Renal cortex interstitium (tissue), 15 donors: Measurements from ENCODE around the gene PHEX. TPM values are rescaled to one million over a fixed set of nuclear protein-coding genes. Genes with fewer than 3 reads are reported as not detected.
A peak's percentile ranks its signal among the peaks of the same experiment; 100 is the strongest.

Experiments used
- DNase-seq, 11 donors: peaks; one replicate each; pipeline ENCODE4 v3.0.0-alpha.2; 2013; ENCODE audit warnings: low read depth in 9 of 11, low spot score in 4 of 11; ENCODE audit errors: extremely low read depth in 1 of 11
- long read RNA-seq, 16 experiments: transcript quantifications; one replicate each; lab custom pipeline, GENCODE V29; 2026
- polyA plus RNA-seq, 3 donors: library from polyadenylated mRNA; unstranded; fragments of 120-200 nt; gene quantifications; one replicate each; pipeline ENCODE4 v1.2.1, GENCODE V29; 2013; ENCODE audit not compliant: insufficient read length in 3 of 3

The PHEX gene
- under 1 TPM; 0.23 to 0.54 (median 0.48) TPM for polyA plus RNA-seq
- long read RNA-seq, donor 1: 0 reads
- long read RNA-seq, donor 2: 0 reads
- long read RNA-seq, donor 3: 0 reads
- long read RNA-seq, donor 4: 0 reads
- long read RNA-seq, donor 5: 0 reads
- long read RNA-seq, donor 6: 0 reads
- long read RNA-seq, donor 7: 0 reads
- long read RNA-seq, donor 8: 0 reads
- long read RNA-seq, donor 9: 0 reads
- long read RNA-seq, donor 10: 0 reads
- long read RNA-seq, donor 11: 0 reads
- long read RNA-seq, donor 12: 0 reads
- long read RNA-seq, donor 13: 0 reads
- long read RNA-seq, donor 14: 0 reads
- long read RNA-seq, donor 15: 0 reads
- long read RNA-seq, donor 16: 0 reads

DNA sequence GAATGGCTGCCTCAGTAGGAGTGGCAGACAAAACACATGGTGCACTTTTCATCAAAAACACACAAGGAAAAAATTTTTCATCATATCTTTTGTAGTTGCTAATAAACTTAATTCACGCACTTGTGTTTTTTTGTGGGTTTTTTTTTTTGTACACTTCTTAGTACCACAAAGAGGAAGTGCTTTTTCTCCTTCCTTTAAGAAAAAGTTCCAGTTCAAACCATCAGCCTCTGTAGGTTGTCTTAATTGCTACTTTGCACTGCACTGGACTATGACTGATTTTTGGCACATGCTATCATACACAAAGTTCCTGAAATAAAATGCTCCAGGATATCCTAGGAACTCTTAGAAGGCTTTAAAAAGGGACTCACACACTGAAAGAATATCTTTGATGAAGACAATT, at the start of gene PHEX:
TSS of gene PHEX (plus strand) at position 242 of the 400 bp plus-strand sequence. CDS start 681 bp downstream, outside the sequence.
- DNase-seq: no peak

DNA sequence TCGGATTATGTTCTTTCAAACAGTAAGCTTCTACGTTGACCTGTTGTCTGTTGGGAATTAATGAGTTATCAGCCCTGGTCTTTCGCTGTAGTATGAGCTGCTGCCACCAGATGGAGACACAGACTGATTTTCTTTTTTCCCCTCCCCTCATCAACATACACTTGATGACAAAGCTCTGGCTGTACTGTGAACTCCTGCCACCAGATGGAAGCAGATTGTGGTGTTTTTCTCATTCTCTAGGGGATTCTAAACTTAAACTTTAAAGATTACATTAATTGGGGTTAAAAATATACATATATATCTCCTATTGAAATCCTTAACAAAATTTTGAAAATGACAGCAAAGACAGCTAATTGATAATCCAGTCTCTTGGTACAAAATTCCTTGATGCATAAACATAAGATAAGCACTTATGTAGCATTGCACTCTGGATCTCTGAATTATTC, 46.8 kb upstream of the PHEX start:
- DNase-seq: peak; percentile 26 to 72 (median 58)

DNA sequence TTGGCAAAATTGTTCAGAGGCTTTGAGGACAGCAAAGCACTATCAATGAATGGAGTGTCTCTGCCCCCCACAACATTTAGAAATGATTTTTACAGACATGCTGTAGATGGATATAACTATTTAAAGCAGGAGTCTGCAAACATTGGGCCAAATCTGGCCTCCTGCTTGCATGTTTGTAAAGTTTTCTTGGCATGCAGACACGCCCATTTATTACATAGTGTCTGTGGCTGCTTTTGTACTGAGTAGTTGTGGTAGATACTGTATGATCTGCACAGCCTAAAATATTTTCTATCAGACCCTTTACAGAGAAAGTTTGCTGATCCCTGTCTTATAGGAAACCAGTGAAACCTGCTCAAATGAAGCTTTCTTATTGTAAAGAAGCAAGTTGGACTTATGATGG, 45.5 kb upstream of the PHEX start:
- no peak for DNase-seq

DNA sequence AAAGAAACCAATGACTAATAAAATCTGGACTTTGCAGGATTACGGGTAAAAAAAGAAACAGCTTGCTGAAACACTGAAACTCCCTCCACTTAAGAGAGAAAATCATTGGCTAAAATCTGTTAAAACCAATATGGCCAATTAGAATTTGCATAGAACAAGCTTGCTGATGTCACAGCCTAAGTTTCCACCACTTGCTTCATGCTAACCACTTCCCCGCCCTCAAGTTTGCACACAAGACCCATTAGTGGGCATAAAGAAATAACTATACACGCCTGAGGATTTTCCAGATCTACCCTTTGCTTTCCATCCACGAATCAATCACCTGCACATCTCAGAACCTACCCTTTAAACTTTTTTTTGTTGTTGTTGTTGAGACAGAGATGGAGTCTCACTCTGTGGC, 42.7 kb upstream of the PHEX start:
- no peak for DNase-seq

DNA sequence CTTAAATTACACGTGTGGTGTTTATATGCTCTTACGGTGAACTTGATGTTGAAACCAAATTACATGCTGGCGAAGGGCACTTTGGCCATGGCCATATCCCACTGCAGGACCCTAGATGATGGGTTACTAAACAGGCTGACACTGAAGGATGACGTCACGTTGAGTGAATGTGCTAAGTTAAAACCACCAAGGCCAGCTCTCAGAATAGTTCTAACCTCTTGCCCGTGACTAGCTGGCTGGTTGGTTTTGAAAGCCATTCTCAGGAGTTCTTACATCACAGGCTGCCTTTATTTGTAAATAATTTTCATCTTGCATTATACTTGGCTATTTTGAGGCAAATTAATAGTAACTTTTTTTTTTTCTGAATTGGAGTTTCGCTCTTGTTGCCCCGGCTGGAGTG, 41.3 kb upstream of the PHEX start:
- DNase-seq: no peak

DNA sequence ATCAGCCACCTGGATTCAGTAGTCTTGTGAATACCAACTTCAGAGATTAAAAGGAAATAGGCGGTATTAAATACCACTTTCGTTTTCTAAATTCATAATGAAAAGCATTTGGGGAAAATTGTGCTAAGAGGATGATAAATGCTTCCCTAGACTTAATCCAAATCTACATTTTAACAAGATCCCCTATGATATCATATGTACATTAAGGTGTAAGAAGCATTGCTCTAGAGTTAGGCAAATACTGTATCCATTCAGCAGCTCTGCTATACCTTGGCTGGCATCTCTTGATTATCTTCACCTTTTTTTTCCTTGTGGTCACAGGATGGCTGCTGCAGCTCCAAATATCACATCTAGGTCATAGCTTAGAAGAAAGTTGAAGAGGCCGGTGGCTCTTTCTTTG, 40.6 kb upstream of the PHEX start:
- DNase-seq: no peak

DNA sequence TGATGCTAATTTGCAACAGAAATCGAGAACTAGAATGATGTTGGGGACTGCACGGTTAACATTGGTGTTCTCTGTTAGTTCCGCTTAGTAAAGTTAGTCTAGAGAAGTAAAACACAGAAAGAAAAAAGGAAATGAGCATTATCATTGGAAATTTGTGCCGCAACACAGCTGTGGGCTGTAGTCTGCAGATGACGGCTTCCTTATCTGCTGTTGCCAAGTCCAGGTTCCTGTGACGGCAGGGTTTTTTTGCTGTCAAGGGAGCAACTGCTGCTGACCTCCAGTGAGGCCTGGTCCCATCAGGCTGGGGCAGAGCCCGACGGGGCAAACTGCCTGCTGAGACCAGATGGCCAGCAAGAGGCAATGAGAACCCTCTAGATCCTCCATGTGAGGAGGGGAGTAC, 38.9 kb upstream of the PHEX start:
- no peak for DNase-seq

DNA sequence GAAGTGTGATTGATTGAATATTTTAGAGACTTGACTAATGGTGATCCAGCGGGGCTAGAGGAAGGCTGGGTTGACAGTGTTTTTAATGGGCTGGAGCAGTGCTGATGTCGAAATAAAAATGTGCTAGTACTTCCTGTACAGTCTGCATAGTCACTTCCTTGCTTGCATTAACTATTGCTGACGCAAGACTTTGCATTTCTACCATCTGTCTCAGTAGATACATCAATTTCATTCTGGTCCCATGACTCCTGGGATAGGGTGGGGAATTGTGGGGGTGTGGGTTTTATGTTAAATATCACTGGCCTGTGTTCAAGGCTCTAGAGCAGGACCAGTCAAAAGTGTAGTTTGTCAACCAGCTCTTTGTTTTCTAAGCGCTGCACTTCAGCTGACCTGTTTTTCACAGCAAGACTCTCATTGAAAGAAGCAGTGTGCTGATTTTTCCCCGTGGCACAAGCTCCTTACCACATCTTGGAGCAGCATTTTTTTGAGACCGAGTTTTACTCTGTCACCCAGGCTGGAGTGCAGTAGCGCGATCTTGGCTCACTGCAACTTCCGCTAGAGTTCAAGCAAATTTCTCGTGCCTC, 35.2 kb upstream of the PHEX start:
- DNase-seq: no peak

DNA sequence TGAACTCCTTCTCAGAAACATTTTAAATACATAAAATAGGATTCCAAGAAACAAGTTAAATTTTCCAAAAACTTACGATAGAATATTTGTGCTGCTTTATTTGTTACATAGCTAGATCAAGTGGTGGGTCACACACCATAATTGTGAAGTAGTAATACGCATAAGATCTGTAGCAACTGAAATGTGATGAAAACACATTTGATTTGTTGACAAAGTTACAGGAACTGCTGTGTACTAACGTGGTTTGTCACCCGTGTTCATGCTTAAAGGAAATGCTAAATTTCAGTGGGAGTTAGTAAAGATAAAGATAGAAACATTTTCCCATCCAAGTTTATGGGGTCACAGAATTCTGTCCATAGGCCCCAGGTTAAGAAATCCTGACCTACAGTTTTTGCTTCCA, 34.1 kb upstream of the PHEX start:
- no peak for DNase-seq

DNA sequence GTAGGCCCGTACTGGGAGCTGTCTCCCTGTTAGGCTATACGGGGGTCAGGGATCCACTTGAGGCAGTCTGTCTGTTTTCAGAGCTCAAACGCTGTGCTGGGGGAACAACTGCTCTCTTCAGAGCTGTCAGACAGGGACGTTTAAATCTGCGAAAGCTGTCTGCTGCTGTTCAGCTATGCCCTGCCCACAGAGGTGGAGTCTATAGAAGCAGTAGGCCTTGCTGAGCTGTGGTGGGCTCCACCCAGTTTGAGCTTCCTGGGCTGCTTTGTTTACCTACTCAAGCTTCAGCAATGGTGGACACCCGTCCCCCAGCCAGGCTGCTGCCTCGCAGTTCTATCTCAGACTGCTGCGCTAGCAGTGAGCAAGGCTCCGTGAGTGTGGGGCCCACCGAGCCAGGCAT, 27.3 kb upstream of the PHEX start:
- DNase-seq: no peak

DNA sequence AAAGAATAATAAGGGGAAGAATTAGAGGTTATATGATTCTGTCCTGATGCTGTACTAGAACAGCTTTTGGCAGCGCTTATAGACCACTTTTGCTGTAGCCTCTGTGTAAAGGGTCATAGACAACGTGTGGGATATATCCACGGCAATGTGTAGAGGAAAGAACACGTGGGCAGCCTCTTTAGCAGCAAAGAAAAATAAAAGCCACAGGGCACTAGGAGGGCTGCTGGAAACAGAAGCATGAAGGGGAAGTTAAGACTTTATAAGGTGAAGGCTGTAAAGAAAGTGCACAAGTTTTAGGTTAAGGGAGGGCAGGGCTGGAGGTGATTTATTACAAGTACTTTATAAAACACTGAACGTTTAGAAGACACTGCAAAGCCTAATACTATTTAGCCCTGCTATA, 20.1 kb upstream of the PHEX start:
- DNase-seq: no peak

DNA sequence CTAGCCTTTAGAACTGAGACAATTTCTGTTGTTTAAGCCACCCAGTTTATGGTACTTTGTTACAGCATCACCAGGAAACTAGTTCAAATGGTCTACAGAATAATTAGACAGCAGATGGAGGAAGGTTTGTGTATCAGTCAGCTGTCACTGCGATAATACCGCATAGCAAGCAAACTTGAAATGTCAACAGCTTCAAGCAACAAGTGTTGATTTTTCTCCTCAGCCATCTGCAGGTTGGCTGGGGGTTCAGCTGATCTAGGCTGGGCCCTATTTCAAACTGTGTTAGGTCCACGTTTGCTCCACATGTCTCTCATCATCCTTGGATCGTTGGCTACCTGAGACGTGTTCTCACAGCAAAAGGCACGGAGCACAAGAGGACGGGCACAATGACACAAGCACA, 19.2 kb upstream of the PHEX start:
- DNase-seq: no peak

DNA sequence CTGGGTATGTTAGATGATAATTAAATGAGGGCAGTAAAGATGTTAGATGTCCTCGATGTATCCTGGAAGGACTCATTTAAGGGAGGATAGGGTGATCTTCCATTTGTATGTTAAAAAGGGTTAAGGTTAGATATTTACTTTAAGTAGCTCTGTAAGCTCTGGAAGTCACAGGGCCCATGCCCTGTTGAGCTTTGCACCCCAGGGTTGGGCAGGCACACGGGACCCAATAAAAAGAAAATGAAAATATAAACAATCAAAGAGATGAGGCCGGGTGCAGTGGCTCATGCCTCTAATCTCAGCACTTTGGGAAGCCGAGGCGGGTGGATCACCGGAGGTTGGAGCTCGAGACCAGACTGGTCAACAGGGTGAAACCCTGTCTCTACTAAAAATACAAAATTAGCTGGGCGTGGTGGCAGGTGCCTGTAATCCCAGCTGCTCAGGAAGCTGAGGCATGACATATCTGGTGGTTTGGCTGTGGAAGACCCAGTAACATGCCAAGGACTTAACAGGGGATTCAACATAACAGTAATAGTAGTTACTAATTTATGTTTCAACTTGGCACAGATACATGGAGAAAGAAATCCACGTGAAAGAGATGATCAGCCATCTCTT, 16.9 kb upstream of the PHEX start:
- no peak for DNase-seq

DNA sequence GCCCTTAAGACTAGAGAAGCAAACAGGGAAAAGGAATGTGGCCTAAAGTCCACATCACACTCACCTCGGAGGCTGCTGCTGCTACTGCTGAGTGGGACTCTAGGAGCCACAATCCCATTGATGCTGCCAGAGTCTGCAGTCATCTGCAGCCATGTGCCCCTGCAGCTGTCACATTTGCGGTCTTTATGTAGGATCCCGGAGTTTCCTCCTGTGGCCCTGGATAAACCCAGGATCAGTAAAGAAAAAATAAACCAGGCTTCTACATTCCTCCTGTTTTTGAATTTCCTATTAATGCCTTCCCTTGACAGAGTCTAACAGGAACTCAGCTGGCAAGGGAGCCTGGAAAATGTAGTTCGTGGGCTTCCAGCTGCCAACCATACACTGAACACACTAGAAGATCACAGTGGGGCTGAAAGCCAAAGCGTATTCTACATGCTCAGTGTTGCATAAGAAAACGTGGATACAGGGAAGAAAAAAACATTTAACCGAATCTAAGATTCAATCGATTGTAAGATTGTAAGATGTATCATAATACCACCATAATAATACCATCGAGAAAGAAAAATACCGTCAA, 10.3 kb upstream of the PHEX start:
- DNase-seq: no peak

DNA sequence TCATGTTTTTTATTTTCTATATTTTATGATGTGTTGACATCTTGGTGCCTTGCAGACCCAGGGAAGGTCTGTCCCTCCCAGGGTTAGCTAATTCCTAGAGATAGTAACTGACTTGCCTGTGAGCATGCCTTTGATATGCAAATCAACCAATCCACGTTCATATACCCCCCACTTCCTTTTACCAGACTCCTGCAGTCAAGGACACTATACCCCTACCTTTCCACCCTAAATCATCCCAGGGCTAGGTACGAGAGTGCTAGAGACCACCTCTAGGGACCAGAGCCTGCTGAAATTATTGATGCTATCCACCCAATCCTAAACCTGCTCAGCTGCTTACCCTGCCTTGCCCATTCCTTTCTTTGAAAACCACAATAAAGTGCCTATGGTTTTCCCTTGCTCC, 7.5 kb upstream of the PHEX start:
- no peak for DNase-seq

DNA sequence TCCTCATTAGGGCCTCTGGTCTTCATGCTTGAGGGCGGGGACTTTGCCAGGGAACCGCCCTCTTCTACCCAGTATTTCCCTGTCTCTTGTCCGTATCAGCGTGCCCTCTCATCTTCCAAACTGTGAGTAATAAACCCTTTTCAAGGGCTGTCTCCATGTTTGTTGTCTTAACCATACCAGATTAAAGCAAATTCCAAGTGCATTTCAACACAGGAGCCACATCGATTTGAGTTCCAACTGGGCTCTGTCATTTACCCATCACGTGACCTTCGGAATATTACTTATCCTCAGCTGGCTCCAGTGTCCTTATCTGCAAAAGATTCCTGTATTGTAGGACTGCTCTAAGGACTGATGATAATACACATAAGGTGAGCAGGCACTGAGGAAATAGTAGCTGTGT, 6.4 kb upstream of the PHEX start:
- DNase-seq: no peak

DNA sequence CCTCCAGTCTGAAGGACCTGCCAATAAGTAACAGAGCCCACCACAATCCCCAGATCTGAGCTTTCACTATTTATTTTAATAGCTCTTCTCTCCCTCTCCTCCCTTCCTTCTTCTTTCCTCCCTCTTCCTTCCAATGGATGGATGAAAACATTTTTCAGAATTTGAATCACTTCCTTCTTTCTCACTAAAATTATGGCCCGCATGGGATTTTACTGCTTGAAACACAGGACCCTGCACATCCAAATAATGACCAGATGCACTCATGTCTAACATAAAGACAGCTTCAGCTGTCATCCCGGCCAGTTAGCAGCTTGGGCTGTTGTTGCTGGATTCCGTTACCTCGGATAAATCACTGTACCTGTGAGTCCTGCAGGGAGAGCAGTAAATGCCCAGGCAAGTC, 5.4 kb upstream of the PHEX start:
- no peak for DNase-seq

DNA sequence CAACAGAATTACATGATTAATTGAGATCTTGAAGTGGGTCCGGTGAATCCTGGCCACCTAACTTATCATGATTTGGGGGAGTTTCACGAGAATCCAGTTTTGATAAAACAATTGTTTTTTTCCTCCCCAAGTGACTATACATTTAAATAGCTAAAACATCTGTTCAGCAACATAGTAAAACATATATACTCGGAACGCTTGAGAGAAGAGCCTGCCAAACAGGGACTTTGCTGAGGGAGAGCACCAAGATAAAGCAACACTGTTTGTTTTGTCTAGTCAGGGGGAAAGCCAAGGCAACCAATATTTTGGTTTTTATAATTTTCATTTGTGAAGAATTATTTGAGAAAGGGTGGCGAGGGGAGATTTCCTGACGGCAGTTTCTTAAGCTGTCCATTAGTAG, 381 bp downstream of the PHEX start:
- DNase-seq: no peak

DNA sequence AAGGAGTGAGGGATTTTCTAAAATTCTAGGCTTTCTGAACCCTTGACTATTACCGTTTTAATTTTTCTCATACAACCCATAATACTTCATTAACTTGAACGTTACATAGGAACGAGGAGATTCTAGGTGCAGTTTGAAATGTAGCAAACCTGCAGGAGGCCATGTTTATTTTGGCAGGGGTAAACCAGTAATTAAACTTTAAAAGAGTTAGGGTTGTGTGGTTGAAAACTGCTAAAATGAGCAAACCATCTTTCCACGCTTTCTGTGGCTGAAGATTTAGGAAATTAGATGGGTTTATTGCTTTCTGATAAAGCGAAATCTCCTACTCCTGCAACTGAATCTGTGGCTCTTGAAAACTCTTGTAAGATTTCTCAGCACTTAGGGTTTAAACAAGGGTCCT, 1.7 kb downstream of the PHEX start:
- no peak for DNase-seq

DNA sequence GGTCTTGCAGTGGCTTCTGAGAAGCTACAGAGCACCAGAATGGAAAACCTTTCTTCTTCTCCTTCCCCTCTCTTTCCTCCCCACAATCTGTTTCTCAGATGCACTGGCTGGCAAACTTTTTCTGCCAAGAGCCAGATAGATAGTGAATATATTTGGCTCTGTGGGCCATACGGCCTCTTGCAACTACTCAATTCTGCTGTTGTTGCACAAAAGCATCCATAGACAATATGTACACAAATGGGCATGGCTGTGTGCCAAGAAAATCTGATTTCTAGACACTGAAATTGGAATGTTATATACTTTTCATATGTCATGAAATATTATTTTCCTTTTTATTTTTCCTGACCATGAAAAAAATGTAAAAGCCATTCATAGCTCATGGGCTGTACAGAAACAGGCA, 3.1 kb downstream of the PHEX start:
- no peak for DNase-seq
